HepG2 (cell line): ENCODE data around the gene STARD8.

Experiments used
- EZH2 ChIP-seq: conservative IDR thresholded peaks from 2 replicates; pipeline ENCODE4 v1.6.1; 2012; ENCODE audit warnings: mild to moderate bottlenecking, low read depth, low read length, moderate library complexity
- HDAC2 ChIP-seq: sonication (generic); formaldehyde crosslinking; IDR thresholded peaks from 2 replicates; pipeline ENCODE4 v1.4.0; 2020; ENCODE audit warnings: missing genetic modification reagents
- NFYC ChIP-seq: IDR thresholded peaks from 2 replicates; pipeline ENCODE4 v1.6.1; 2016; ENCODE audit warnings: missing genetic modification reagents, missing compliant biosample characterization
- SETDB1 ChIP-seq: sonication (generic); formaldehyde crosslinking; IDR thresholded peaks from 2 replicates; pipeline ENCODE4 v1.5.1; 2020; ENCODE audit warnings: missing genetic modification reagents, mild to moderate bottlenecking, borderline replicate concordance
- ZNF3 ChIP-seq: IDR thresholded peaks from 2 replicates; pipeline ENCODE4 v1.7.0; 2017; ENCODE audit warnings: inconsistent platforms
- TF ChIP-seq, protein P1 (sequence below): sonication (generic); formaldehyde crosslinking; IDR thresholded peaks from 2 replicates; pipeline ENCODE4 v1.4.0; 2020; ENCODE audit warnings: missing genetic modification reagents
- TF ChIP-seq, protein P2 (sequence below): sonication (generic); formaldehyde crosslinking; IDR thresholded peaks from 2 replicates; pipeline ENCODE4 v1.5.0; 2020; ENCODE audit warnings: mild to moderate bottlenecking, missing genetic modification reagents, moderate library complexity
- TF ChIP-seq, protein P3 (sequence below): IDR thresholded peaks from 2 replicates; pipeline ENCODE4 v1.6.1; 2016; ENCODE audit warnings: low read depth
- TF ChIP-seq, protein P4 (sequence below): sonication (generic); formaldehyde crosslinking; IDR thresholded peaks from 2 replicates; pipeline ENCODE4 v1.4.0; 2020; ENCODE audit warnings: missing genetic modification reagents, mild to moderate bottlenecking, borderline replicate concordance

DNA sequence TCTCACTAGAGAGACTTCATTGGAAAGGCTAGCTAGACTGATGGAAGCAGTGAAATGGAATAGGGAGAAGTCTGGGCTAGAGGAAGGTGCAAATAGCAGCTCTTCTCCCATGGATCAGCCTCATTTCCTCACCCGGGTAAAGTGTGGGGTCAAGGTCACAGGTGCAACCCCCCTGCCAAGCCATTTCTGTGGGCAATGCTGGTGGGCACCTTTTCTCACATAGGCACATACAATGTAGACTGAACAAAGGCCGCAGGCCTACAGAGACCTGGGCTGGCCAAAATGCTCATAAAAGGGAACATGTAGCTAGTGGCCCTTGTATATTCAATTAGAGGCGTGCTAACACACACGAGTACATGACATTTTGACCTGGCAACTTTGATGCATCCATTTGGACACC, 109.9 kb downstream of the STARD8 start:
- TF ChIP-seq HDAC2 (CRISPR knock-in tag) (no peak), NFYC (CRISPR knock-in tag) (no peak), SETDB1 (CRISPR knock-in tag) (no peak), EZH2 (no peak), ZNF3 (CRISPR knock-in tag) (no peak)
- TF ChIP-seq, protein P1, sequence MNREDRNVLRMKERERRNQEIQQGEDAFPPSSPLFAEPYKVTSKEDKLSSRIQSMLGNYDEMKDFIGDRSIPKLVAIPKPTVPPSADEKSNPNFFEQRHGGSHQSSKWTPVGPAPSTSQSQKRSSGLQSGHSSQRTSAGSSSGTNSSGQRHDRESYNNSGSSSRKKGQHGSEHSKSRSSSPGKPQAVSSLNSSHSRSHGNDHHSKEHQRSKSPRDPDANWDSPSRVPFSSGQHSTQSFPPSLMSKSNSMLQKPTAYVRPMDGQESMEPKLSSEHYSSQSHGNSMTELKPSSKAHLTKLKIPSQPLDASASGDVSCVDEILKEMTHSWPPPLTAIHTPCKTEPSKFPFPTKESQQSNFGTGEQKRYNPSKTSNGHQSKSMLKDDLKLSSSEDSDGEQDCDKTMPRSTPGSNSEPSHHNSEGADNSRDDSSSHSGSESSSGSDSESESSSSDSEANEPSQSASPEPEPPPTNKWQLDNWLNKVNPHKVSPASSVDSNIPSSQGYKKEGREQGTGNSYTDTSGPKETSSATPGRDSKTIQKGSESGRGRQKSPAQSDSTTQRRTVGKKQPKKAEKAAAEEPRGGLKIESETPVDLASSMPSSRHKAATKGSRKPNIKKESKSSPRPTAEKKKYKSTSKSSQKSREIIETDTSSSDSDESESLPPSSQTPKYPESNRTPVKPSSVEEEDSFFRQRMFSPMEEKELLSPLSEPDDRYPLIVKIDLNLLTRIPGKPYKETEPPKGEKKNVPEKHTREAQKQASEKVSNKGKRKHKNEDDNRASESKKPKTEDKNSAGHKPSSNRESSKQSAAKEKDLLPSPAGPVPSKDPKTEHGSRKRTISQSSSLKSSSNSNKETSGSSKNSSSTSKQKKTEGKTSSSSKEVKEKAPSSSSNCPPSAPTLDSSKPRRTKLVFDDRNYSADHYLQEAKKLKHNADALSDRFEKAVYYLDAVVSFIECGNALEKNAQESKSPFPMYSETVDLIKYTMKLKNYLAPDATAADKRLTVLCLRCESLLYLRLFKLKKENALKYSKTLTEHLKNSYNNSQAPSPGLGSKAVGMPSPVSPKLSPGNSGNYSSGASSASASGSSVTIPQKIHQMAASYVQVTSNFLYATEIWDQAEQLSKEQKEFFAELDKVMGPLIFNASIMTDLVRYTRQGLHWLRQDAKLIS (CRISPR knock-in tag) = no peak
- TF ChIP-seq, protein P2, sequence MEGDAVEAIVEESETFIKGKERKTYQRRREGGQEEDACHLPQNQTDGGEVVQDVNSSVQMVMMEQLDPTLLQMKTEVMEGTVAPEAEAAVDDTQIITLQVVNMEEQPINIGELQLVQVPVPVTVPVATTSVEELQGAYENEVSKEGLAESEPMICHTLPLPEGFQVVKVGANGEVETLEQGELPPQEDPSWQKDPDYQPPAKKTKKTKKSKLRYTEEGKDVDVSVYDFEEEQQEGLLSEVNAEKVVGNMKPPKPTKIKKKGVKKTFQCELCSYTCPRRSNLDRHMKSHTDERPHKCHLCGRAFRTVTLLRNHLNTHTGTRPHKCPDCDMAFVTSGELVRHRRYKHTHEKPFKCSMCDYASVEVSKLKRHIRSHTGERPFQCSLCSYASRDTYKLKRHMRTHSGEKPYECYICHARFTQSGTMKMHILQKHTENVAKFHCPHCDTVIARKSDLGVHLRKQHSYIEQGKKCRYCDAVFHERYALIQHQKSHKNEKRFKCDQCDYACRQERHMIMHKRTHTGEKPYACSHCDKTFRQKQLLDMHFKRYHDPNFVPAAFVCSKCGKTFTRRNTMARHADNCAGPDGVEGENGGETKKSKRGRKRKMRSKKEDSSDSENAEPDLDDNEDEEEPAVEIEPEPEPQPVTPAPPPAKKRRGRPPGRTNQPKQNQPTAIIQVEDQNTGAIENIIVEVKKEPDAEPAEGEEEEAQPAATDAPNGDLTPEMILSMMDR (CRISPR knock-in tag) = no peak
- TF ChIP-seq, protein P3, sequence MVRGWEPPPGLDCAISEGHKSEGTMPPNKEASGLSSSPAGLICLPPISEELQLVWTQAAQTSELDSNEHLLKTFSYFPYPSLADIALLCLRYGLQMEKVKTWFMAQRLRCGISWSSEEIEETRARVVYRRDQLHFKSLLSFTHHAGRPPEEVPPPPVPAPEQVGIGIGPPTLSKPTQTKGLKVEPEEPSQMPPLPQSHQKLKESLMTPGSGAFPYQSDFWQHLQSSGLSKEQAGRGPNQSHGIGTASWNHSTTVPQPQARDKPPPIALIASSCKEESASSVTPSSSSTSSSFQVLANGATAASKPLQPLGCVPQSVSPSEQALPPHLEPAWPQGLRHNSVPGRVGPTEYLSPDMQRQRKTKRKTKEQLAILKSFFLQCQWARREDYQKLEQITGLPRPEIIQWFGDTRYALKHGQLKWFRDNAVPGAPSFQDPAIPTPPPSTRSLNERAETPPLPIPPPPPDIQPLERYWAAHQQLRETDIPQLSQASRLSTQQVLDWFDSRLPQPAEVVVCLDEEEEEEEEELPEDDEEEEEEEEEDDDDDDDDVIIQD (CRISPR knock-in tag) = no peak
- TF ChIP-seq, protein P4, sequence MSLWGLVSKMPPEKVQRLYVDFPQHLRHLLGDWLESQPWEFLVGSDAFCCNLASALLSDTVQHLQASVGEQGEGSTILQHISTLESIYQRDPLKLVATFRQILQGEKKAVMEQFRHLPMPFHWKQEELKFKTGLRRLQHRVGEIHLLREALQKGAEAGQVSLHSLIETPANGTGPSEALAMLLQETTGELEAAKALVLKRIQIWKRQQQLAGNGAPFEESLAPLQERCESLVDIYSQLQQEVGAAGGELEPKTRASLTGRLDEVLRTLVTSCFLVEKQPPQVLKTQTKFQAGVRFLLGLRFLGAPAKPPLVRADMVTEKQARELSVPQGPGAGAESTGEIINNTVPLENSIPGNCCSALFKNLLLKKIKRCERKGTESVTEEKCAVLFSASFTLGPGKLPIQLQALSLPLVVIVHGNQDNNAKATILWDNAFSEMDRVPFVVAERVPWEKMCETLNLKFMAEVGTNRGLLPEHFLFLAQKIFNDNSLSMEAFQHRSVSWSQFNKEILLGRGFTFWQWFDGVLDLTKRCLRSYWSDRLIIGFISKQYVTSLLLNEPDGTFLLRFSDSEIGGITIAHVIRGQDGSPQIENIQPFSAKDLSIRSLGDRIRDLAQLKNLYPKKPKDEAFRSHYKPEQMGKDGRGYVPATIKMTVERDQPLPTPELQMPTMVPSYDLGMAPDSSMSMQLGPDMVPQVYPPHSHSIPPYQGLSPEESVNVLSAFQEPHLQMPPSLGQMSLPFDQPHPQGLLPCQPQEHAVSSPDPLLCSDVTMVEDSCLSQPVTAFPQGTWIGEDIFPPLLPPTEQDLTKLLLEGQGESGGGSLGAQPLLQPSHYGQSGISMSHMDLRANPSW (CRISPR knock-in tag) = no peak
